SK-N-SH (cell line): ENCODE measurements around the gene TBC1D1. TPM values are rescaled to one million over a fixed set of nuclear protein-coding genes. Genes with fewer than 3 reads are reported as not detected.

Experiments
- CTCF ChIA-PET: fragments of 300-600, 350-600 bp; formaldehyde crosslinking; extraction: SDS; loops from one replicate; lab custom pipeline; 2021; lab: Yijun Ruan, JAX
- POLR2A ChIA-PET: fragments of 350-600 bp; sonication (Branson Sonifier 250); formaldehyde crosslinking; extraction: SDS; loops from one replicate; lab custom pipeline; 2020; ENCODE audit warnings: antibody characterized with exemption, inconsistent platforms; lab: Yijun Ruan, JAX
- DNase-seq: peaks from one replicate; pipeline ENCODE4 v3.0.0; 2012
- H2AFZ ChIP-seq: fragments of 200-600 bp; sonication (generic); 2 replicates; pipeline ENCODE4 v1.8.1; 2016; ENCODE audit warnings: antibody characterized with exemption, mild to moderate bottlenecking, low read depth
- H3F3A ChIP-seq: fragments of 200-600 bp; sonication (generic); replicated peaks from 2 replicates; pipeline ENCODE3; 2016; ENCODE audit warnings: antibody characterized with exemption, mild to moderate bottlenecking; ENCODE audit not compliant: insufficient read depth
- H3K27ac ChIP-seq, 2 experiments: fragments of 200-500 bp in 1 of 2; fragments of 200-600 bp in 1 of 2; sonication (Bioruptor generic) in 1 of 2; sonication (generic), shearing (Covaris generic) in 1 of 2; 2 replicates each; pipeline versions ENCODE4 v1.5.1 to v1.6.1; 2014 to 2016; ENCODE audit warnings: low read depth in 2 of 2, inconsistent platforms in 1 of 2, low read length in 1 of 2, mild to moderate bottlenecking in 1 of 2, mixed read lengths in 1 of 2
- H3K27me3 ChIP-seq: fragments of 200-600 bp; sonication (generic), shearing (Covaris generic); 2 replicates; pipeline ENCODE4 v1.6.1; 2016; ENCODE audit warnings: mixed run types; ENCODE audit not compliant: insufficient read depth
- H3K36me3 ChIP-seq, 2 experiments: fragments of 200-500 bp in 1 of 2; fragments of 200-600 bp in 1 of 2; sonication (Bioruptor generic) in 1 of 2; sonication (generic) in 1 of 2; replicated peaks in 1 of 2; 2 replicates each; pipeline versions ENCODE3 to v1.5.1; 2014 to 2016; ENCODE audit warnings: low read length in 1 of 2, mild to moderate bottlenecking in 1 of 2; ENCODE audit not compliant: insufficient read depth in 2 of 2, control insufficient read depth in 1 of 2
- H3K4me1 ChIP-seq, 2 experiments: fragments of 200-500 bp in 1 of 2; fragments of 200-600 bp in 1 of 2; sonication (Bioruptor generic) in 1 of 2; sonication (generic), shearing (Covaris generic) in 1 of 2; 2 replicates each; pipeline versions ENCODE4 v1.5.1 to v1.6.1; 2014 to 2016; ENCODE audit warnings: low read depth in 1 of 2, low read length in 1 of 2, mixed run types in 1 of 2; ENCODE audit not compliant: insufficient read depth in 2 of 2, control insufficient read depth in 1 of 2
- H3K4me2 ChIP-seq: fragments of 200-600 bp; sonication (generic), shearing (Covaris generic); 2 replicates; pipeline ENCODE4 v1.6.1; 2017; ENCODE audit warnings: mixed run types
- H3K4me3 ChIP-seq, 2 experiments: fragments of 200-500 bp in 1 of 2; fragments of 200-600 bp in 1 of 2; sonication (Bioruptor generic) in 1 of 2; sonication (generic), shearing (Covaris generic) in 1 of 2; 2 replicates each; pipeline versions ENCODE4 v1.5.1 to v1.8.1; 2014 to 2016; ENCODE audit warnings: low read depth in 2 of 2, inconsistent platforms in 1 of 2, low read length in 1 of 2, mild to moderate bottlenecking in 1 of 2, mixed read lengths in 1 of 2, moderate library complexity in 1 of 2
- H3K79me2 ChIP-seq: fragments of 200-600 bp; sonication (generic); 2 replicates; pipeline ENCODE4 v1.8.1; 2017; ENCODE audit warnings: mild to moderate bottlenecking; ENCODE audit not compliant: insufficient read depth
- H3K9ac ChIP-seq: fragments of 200-600 bp; sonication (generic); 2 replicates; pipeline ENCODE4 v1.6.1; 2017; ENCODE audit warnings: mixed run types
- H3K9me2 ChIP-seq: fragments of 200-600 bp; sonication (generic); 2 replicates; pipeline ENCODE4 v1.6.1; 2017; ENCODE audit warnings: mixed run types
- H3K9me3 ChIP-seq: fragments of 200-600 bp; sonication (generic); 2 replicates; pipeline ENCODE4 v1.6.1; 2017; ENCODE audit warnings: mixed run types, mild to moderate bottlenecking, moderate library complexity
- H4K20me1 ChIP-seq: fragments of 200-600 bp; sonication (generic); 2 replicates; pipeline ENCODE4 v1.6.1; 2017; ENCODE audit warnings: mild to moderate bottlenecking, mixed run types; ENCODE audit not compliant: insufficient read depth
- CHD2 ChIP-seq: fragments of 150-350 bp; IDR thresholded peaks from 2 replicates; pipeline ENCODE4 v1.6.1; 2018; ENCODE audit warnings: low read length; ENCODE audit not compliant: partially characterized antibody
- CTCF ChIP-seq: fragments of 200-600 bp; sonication (generic); IDR thresholded peaks from 2 replicates; pipeline ENCODE4 v1.6.1; 2017; ENCODE audit warnings: antibody characterized with exemption, mild to moderate bottlenecking, moderate library complexity
- EP300 ChIP-seq, 2 experiments: IDR thresholded peaks; 2 replicates each; pipeline versions ENCODE4 v1.4.0 to v1.6.1; 2012; ENCODE audit warnings: borderline replicate concordance in 1 of 2, low read depth in 1 of 2, low read length in 1 of 2
- EZH2phosphoT487 ChIP-seq: fragments of 200-600 bp; sonication (generic); IDR thresholded peaks from 2 replicates; pipeline ENCODE4 v1.6.1; 2017; ENCODE audit warnings: low read depth, mixed run types, mild to moderate bottlenecking, antibody characterized with exemption, moderate library complexity, borderline replicate concordance
- FOSL2 ChIP-seq: IDR thresholded peaks from 2 replicates; pipeline ENCODE4 v1.4.0; 2012; ENCODE audit warnings: low read depth, mild to moderate bottlenecking, moderate library complexity, borderline replicate concordance
- FOXJ3 ChIP-seq: sonication (generic); formaldehyde crosslinking; IDR thresholded peaks from 2 replicates; pipeline ENCODE4 v1.5.1; 2020; ENCODE audit warnings: mild to moderate bottlenecking, missing genetic modification reagents
- MAX ChIP-seq: IDR thresholded peaks from 2 replicates; pipeline ENCODE4 v1.4.0; 2012; ENCODE audit warnings: low read depth
- MEF2A ChIP-seq: IDR thresholded peaks from 2 replicates; pipeline ENCODE4 v1.4.0; 2012; ENCODE audit warnings: low read depth, borderline replicate concordance
- NRF1 ChIP-seq: IDR thresholded peaks from 2 replicates; pipeline ENCODE4 v1.6.1; 2012; ENCODE audit warnings: low read depth, mild to moderate bottlenecking, low read length
- POLR2AphosphoS5 ChIP-seq: IDR thresholded peaks from 2 replicates; pipeline ENCODE4 v1.6.1; 2012; ENCODE audit warnings: low read depth, low read length
- RAD21 ChIP-seq: IDR thresholded peaks from 2 replicates; pipeline ENCODE4 v1.6.1; 2012; ENCODE audit warnings: mild to moderate bottlenecking, low read length
- RCOR1 ChIP-seq: fragments of 150-350 bp; IDR thresholded peaks from 2 replicates; pipeline ENCODE4 v1.6.1; 2017; ENCODE audit warnings: antibody characterized with exemption, low read length
- RFX5 ChIP-seq: IDR thresholded peaks from 2 replicates; pipeline ENCODE4 v1.6.1; 2012; ENCODE audit warnings: mild to moderate bottlenecking, improper control_type of control experiment, low read length
- RXRA ChIP-seq: IDR thresholded peaks from 2 replicates; pipeline ENCODE4 v1.4.0; 2012; ENCODE audit warnings: low read depth, mild to moderate bottlenecking, borderline replicate concordance
- SMC3 ChIP-seq: IDR thresholded peaks from 2 replicates; pipeline ENCODE4 v1.6.1; 2012; ENCODE audit warnings: low read depth, low read length, improper control_type of control experiment
- TEAD4 ChIP-seq: IDR thresholded peaks from 2 replicates; pipeline ENCODE4 v1.4.0; 2012; ENCODE audit warnings: mild to moderate bottlenecking, borderline replicate concordance; ENCODE audit not compliant: insufficient read depth
- USF1 ChIP-seq: IDR thresholded peaks from 2 replicates; pipeline ENCODE4 v1.4.0; 2012; ENCODE audit warnings: low read depth, borderline replicate concordance
- YY1 ChIP-seq: IDR thresholded peaks from 2 replicates; pipeline ENCODE4 v1.4.0; 2012; ENCODE audit warnings: low read depth, mild to moderate bottlenecking
- WGBS: methylation state at CpG from one replicate; pipeline ENCODE4 v1.1.6; 2017; ENCODE audit warnings: low lambda C conversion rate; 5-methylcytosine and 5-hydroxymethylcytosine counted together
- polyA plus RNA-seq, 3 experiments: library from polyadenylated mRNA; depleted of rRNA; stranded (reverse); fragments of >200 nt; gene quantifications; 2 replicates each; pipeline ENCODE4 v1.2.3, GENCODE V29; 2012
- TF ChIP-seq, protein P1 (sequence below): IDR thresholded peaks from 2 replicates; pipeline ENCODE4 v1.6.1; 2012; ENCODE audit warnings: mild to moderate bottlenecking, low read depth, low read length, moderate library complexity

The TBC1D1 gene
- polyA plus RNA-seq, 1 of the 3 experiments (the other 2 are of a cell fraction): 29.8 TPM

DNA sequence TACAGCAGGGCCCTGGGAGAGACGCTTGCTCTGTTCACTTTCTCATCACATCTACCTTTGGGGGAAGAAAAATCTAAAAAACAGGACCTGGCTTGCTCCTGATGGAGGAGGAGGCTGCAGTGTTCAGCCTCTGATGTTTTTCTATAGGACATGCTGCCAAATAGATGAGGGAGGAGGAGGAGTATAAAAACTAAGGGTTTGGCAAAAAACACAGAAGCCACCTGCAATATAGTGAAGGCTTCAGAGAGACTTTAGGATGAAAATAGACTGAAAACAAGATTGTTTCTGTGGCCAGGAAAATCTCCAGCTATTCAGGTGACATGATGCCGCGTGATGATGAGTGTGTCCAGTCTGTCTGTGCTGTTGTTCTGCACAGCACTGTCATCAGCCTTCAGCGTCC is 229.9 kb downstream of the TBC1D1 start:
- DNase-seq: no peak
- Histone ChIP-seq H3K9me2 (no peaks in the 10 kb centered on the region), H3K27me3 (no peaks in the 10 kb centered on the region), H4K20me1 (no peaks in the 10 kb centered on the region), H3K36me3 (peaks cover 3 to 4% of the 10 kb centered on the region in 2 experiments), H3F3A (no peaks in the 10 kb centered on the region), H3K27ac (peak overlapping the region in 1 of 2 experiments; percentile 66; a peak in 1 of 4 replicates), H2AFZ (no peak overlapping the region), H3K4me1 (peaks cover 7 to 8% of the 10 kb centered on the region in 2 experiments; a peak in 3 of 4 replicates), H3K9me3 (no peaks in the 10 kb centered on the region), H3K79me2 (no peaks in the 10 kb centered on the region), H3K4me2 (no peak overlapping the region), H3K4me3 (no peak overlapping the region), H3K9ac (no peak overlapping the region)
- TF ChIP-seq TEAD4 (no peak), MEF2A (no peak), CTCF (no peak), EZH2phosphoT487 (no peak), RFX5 (no peak), SMC3 (no peak), MAX (no peak), RAD21 (no peak), POLR2AphosphoS5 (no peak)
- TF ChIP-seq, protein P1, sequence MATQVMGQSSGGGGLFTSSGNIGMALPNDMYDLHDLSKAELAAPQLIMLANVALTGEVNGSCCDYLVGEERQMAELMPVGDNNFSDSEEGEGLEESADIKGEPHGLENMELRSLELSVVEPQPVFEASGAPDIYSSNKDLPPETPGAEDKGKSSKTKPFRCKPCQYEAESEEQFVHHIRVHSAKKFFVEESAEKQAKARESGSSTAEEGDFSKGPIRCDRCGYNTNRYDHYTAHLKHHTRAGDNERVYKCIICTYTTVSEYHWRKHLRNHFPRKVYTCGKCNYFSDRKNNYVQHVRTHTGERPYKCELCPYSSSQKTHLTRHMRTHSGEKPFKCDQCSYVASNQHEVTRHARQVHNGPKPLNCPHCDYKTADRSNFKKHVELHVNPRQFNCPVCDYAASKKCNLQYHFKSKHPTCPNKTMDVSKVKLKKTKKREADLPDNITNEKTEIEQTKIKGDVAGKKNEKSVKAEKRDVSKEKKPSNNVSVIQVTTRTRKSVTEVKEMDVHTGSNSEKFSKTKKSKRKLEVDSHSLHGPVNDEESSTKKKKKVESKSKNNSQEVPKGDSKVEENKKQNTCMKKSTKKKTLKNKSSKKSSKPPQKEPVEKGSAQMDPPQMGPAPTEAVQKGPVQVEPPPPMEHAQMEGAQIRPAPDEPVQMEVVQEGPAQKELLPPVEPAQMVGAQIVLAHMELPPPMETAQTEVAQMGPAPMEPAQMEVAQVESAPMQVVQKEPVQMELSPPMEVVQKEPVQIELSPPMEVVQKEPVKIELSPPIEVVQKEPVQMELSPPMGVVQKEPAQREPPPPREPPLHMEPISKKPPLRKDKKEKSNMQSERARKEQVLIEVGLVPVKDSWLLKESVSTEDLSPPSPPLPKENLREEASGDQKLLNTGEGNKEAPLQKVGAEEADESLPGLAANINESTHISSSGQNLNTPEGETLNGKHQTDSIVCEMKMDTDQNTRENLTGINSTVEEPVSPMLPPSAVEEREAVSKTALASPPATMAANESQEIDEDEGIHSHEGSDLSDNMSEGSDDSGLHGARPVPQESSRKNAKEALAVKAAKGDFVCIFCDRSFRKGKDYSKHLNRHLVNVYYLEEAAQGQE: no peak
- CTCF ChIA-PET: interaction anchor here (0.6 to 2.1 kb wide), 2 partner anchors 29 to 59 kb away, joined by 5 to 8 read pairs; no protein-coding TSS in a partner anchor
- POLR2A ChIA-PET: no interaction called here
- WGBS: 96% methylated on average over 4 of the region's 4 CpGs

GRCh38 chr4:38122060-38122459 is 231.2 kb downstream of the TBC1D1 start:
- H3F3A ChIP-seq: no peaks in the 10 kb centered on the region
- no peaks in the 10 kb centered on the region for H3K79me2 ChIP-seq
- no peak overlapping the region for H3K4me2 ChIP-seq
- no peak overlapping the region for H3K27ac ChIP-seq
- H3K4me1 ChIP-seq: peaks cover 7 to 8% of the 10 kb centered on the region in 2 experiments; a peak in 3 of 4 replicates
- 95% methylated on average over 4 of the region's 6 CpGs for WGBS
- no peak overlapping the region for H3K9ac ChIP-seq
- no peaks in the 10 kb centered on the region for H4K20me1 ChIP-seq
- POLR2A ChIA-PET: no interaction called here
- no peaks in the 10 kb centered on the region for H3K27me3 ChIP-seq
- no peak overlapping the region for H2AFZ ChIP-seq
- no peaks in the 10 kb centered on the region for H3K9me3 ChIP-seq
- CTCF ChIA-PET: interaction anchor here (1.0 kb wide), 1 partner anchor 58 kb away, joined by 3 read pairs; no protein-coding TSS in a partner anchor
- no peaks in the 10 kb centered on the region for H3K9me2 ChIP-seq
- peaks cover 2 to 4% of the 10 kb centered on the region in 2 experiments for H3K36me3 ChIP-seq
- no peak for DNase-seq
- no peak overlapping the region for H3K4me3 ChIP-seq
- TF ChIP-seq RCOR1: no peak
- no peak for TF ChIP-seq RAD21
- TF ChIP-seq YY1: no peak
- TF ChIP-seq NRF1: no peak
- TF ChIP-seq RFX5: no peak
- TF ChIP-seq CHD2: no peak
- TF ChIP-seq FOXJ3 (CRISPR knock-in tag): no peak
- TF ChIP-seq RXRA: no peak
- TF ChIP-seq USF1: no peak
- no peak for TF ChIP-seq CTCF
- no peak for TF ChIP-seq FOSL2
- no peak for TF ChIP-seq POLR2AphosphoS5
- no peak for TF ChIP-seq EP300 (IDR thresholded peaks at IDR 0.05; ENCODE audit: borderline replicate concordance in 1 of 2, low read depth in 1 of 2, low read length in 1 of 2)
- no peak for TF ChIP-seq MEF2A
